OCI-LY3 (cell line): Measurements from ENCODE around the gene SLC6A2.

ENCODE experiments used
- H2AFZ ChIP-seq: fragments of 200-600, 300-600 bp; shearing (Covaris generic); 2 replicates; pipeline ENCODE4 v1.6.0; 2014; ENCODE audit warnings: antibody characterized with exemption, low read depth, low read length
- H3K27ac ChIP-seq: fragments of 200-600, 300-600 bp; sonication (generic); 2 replicates; pipeline ENCODE4 v1.5.1; 2014; ENCODE audit warnings: mild to moderate bottlenecking, low read length, moderate library complexity, mixed read lengths
- H3K27me3 ChIP-seq: fragments of 200-600, 300-600 bp; sonication (generic); 2 replicates; pipeline ENCODE4 v1.6.1; 2014; ENCODE audit warnings: low read depth, low read length, mixed read lengths
- H3K36me3 ChIP-seq: fragments of 200-600, 300-600 bp; sonication (generic); replicated peaks from 2 replicates; pipeline ENCODE3; 2014; ENCODE audit warnings: low read depth, low read length, mixed read lengths
- H3K4me1 ChIP-seq: fragments of 300-600, 200-600 bp; sonication (generic); 2 replicates; pipeline ENCODE4 v1.6.1; 2014; ENCODE audit warnings: low read length, mixed read lengths
- H3K4me2 ChIP-seq: fragments of 200-600, 300-600 bp; sonication (generic); 2 replicates; pipeline ENCODE4 v1.6.1; 2014; ENCODE audit warnings: low read length, mixed read lengths
- H3K4me3 ChIP-seq: fragments of 300-600, 200-600 bp; sonication (generic); 2 replicates; pipeline ENCODE4 v1.5.1; 2014; ENCODE audit warnings: antibody characterized with exemption, mild to moderate bottlenecking, low read length, moderate library complexity
- H3K79me2 ChIP-seq: fragments of 300-600, 200-600 bp; shearing (Covaris generic); 2 replicates; pipeline ENCODE4 v1.6.1; 2014; ENCODE audit warnings: mild to moderate bottlenecking, low read length, mixed read lengths
- H3K9ac ChIP-seq: fragments of 300-600, 200-600 bp; shearing (Covaris generic); 2 replicates; pipeline ENCODE4 v1.6.0; 2014; ENCODE audit warnings: mild to moderate bottlenecking, low read length, moderate library complexity
- H3K9me3 ChIP-seq: fragments of 200-600, 300-600 bp; shearing (Covaris generic); 2 replicates; pipeline ENCODE4 v1.6.1; 2014; ENCODE audit warnings: low read length, mixed read lengths; ENCODE audit not compliant: insufficient read depth
- H4K20me1 ChIP-seq: fragments of 200-600, 300-600 bp; sonication (generic); 2 replicates; pipeline ENCODE4 v1.6.1; 2016; ENCODE audit warnings: low read length, mixed read lengths; ENCODE audit not compliant: insufficient read depth
- EZH2phosphoT487 ChIP-seq: fragments of 200-600 bp; shearing (Covaris generic); IDR thresholded peaks from 2 replicates; pipeline ENCODE4 v1.6.1; 2018; ENCODE audit warnings: antibody characterized with exemption, mixed run types, low read depth
- TF ChIP-seq, protein P1 (sequence below): fragments of 200-600, 300-600 bp; sonication (generic); IDR thresholded peaks from 2 replicates; pipeline ENCODE4 v1.5.1; 2014; ENCODE audit warnings: antibody characterized with exemption, low read length, low read depth

The SLC6A2 gene

DNA sequence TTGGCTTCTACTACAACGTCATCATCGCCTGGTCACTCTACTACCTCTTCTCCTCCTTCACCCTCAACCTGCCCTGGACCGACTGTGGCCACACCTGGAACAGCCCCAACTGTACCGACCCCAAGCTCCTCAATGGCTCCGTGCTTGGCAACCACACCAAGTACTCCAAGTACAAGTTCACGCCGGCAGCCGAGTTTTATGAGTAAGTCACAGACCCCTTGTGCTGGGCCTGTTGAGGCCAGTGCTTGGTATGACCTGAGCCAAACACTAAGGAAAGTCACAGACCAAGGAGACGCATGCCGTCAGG is 16.1 kb downstream of the SLC6A2 start:
- Histone ChIP-seq H4K20me1 (no peaks in the 10 kb centered on the region), H3K27ac (no peak overlapping the region), H3K36me3 (no peaks in the 10 kb centered on the region), H3K4me2 (no peak overlapping the region), H2AFZ (no peak overlapping the region), H3K27me3 (no peaks in the 10 kb centered on the region), H3K4me1 (no peaks in the 10 kb centered on the region), H3K9me3 (no peaks in the 10 kb centered on the region), H3K79me2 (no peaks in the 10 kb centered on the region), H3K4me3 (no peak overlapping the region), H3K9ac (no peak overlapping the region)
- no peak for TF ChIP-seq EZH2phosphoT487
- TF ChIP-seq, protein P1, sequence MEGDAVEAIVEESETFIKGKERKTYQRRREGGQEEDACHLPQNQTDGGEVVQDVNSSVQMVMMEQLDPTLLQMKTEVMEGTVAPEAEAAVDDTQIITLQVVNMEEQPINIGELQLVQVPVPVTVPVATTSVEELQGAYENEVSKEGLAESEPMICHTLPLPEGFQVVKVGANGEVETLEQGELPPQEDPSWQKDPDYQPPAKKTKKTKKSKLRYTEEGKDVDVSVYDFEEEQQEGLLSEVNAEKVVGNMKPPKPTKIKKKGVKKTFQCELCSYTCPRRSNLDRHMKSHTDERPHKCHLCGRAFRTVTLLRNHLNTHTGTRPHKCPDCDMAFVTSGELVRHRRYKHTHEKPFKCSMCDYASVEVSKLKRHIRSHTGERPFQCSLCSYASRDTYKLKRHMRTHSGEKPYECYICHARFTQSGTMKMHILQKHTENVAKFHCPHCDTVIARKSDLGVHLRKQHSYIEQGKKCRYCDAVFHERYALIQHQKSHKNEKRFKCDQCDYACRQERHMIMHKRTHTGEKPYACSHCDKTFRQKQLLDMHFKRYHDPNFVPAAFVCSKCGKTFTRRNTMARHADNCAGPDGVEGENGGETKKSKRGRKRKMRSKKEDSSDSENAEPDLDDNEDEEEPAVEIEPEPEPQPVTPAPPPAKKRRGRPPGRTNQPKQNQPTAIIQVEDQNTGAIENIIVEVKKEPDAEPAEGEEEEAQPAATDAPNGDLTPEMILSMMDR, result no peak

DNA sequence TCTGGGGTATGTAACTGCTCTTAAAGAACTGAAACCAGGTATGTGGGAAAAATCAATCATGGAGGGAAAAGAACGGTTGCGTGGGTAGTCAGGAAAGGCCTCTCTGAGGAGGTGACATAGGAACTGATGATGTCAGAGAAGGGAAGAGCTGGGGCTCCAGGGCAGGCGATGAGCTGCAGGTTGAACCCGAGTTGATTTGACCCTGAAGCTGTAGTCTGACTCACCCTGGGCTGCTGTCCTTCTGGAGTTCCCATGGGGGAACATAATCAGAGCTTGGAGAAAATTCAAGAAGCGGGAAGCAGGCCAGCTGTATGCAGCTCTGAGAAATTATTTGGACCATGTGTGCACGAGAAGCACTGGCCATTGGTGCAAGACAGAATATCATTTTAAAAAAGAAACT is 16.7 kb downstream of the SLC6A2 start:
- Histone ChIP-seq H3K4me3 (no peak overlapping the region), H3K9me3 (no peaks in the 10 kb centered on the region), H3K4me2 (no peak overlapping the region), H3K4me1 (no peaks in the 10 kb centered on the region), H3K27ac (no peak overlapping the region), H3K27me3 (no peaks in the 10 kb centered on the region), H3K79me2 (no peaks in the 10 kb centered on the region), H2AFZ (no peak overlapping the region), H3K36me3 (no peaks in the 10 kb centered on the region), H4K20me1 (no peaks in the 10 kb centered on the region), H3K9ac (no peak overlapping the region)
- TF ChIP-seq, protein P1, result no peak
- TF ChIP-seq EZH2phosphoT487, result no peak

DNA sequence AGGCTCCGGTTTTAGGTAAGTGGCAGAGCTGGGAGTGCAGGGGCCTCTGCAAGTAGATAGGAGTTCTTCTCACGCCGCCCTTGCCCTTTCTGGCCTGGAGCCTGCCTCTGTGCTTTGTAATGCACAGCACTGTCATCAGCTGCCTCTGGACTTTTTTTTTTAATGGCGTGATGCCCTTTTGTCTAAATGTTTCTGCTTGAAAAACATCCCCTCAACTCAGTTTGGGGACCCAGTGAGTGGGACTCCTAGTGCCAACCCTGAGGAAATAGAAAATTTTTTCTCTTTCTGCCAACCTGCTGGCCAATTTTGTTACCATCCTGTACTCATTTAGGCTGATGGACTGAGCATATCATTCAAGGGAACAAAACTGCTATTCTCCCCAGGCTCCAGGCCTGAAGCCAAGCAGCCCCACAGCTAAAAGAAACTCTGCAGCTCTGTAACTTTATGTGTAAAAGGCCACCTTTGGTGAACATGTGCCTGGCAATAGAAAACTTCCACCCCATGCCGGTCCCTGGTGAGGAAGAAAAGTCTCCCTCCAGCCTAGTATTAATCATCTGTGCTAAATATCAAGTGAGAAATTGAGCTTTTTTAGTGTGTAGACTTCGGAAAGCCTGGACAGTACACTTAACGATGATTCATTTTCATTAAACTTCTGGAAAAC is 22.5 kb downstream of the SLC6A2 start:
- Histone ChIP-seq H3K36me3 (no peaks in the 10 kb centered on the region), H3K27me3 (no peaks in the 10 kb centered on the region), H3K9ac (no peak overlapping the region), H2AFZ (no peak overlapping the region), H3K4me3 (no peak overlapping the region), H3K4me2 (no peak overlapping the region), H3K79me2 (no peaks in the 10 kb centered on the region), H3K27ac (no peak overlapping the region), H3K9me3 (no peaks in the 10 kb centered on the region), H4K20me1 (no peaks in the 10 kb centered on the region), H3K4me1 (no peaks in the 10 kb centered on the region)
- no peak for TF ChIP-seq EZH2phosphoT487
- TF ChIP-seq, protein P1, result no peak

DNA sequence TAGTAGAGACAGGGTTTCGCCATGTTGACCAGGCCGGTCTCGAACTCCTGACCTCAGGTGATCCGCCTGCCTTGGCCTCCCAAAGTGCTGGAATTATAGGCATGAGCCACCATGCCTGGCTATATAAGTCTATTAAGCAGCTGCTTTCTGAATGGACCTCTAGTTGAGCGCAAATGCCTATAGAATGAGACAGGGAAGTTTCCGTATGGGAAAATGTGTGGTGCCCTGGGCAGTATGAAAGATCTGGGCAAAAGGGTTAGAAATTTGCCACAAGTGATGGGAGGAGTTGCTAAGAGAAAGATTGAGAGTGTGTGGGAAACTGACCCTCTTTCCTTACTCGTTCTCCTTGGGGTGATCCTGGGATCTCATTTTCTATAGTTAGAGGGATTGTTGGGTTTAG is 26.3 kb downstream of the SLC6A2 start:
- Histone ChIP-seq H3K4me3 (no peak overlapping the region), H3K79me2 (no peaks in the 10 kb centered on the region), H2AFZ (no peak overlapping the region), H3K4me2 (no peak overlapping the region), H3K27ac (no peak overlapping the region), H4K20me1 (no peaks in the 10 kb centered on the region), H3K36me3 (no peaks in the 10 kb centered on the region), H3K4me1 (no peaks in the 10 kb centered on the region), H3K9me3 (no peaks in the 10 kb centered on the region), H3K9ac (no peak overlapping the region), H3K27me3 (no peaks in the 10 kb centered on the region)
- TF ChIP-seq, protein P1, result no peak
- no peak for TF ChIP-seq EZH2phosphoT487
